ENCODE results near the gene SMURF2.

- TF ChIP-seq, protein P1, sequence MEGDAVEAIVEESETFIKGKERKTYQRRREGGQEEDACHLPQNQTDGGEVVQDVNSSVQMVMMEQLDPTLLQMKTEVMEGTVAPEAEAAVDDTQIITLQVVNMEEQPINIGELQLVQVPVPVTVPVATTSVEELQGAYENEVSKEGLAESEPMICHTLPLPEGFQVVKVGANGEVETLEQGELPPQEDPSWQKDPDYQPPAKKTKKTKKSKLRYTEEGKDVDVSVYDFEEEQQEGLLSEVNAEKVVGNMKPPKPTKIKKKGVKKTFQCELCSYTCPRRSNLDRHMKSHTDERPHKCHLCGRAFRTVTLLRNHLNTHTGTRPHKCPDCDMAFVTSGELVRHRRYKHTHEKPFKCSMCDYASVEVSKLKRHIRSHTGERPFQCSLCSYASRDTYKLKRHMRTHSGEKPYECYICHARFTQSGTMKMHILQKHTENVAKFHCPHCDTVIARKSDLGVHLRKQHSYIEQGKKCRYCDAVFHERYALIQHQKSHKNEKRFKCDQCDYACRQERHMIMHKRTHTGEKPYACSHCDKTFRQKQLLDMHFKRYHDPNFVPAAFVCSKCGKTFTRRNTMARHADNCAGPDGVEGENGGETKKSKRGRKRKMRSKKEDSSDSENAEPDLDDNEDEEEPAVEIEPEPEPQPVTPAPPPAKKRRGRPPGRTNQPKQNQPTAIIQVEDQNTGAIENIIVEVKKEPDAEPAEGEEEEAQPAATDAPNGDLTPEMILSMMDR (IDR thresholded peaks at IDR 0.05 in 2 of 3, conservative IDR thresholded peaks at IDR 0.05 in 1 of 3; ENCODE audit: control insufficient read depth in 2 of 3, extremely low read depth in 1 of 3, insufficient read depth in 1 of 3, low read depth in 3 of 3, low read length in 3 of 3), result no peak
- TF ChIP-seq CHD4 (IDR thresholded peaks at IDR 0.05) (no peak), CBX5 (IDR thresholded peaks at IDR 0.05; ENCODE audit: low read depth) (no peak), HCFC1 (IDR thresholded peaks at IDR 0.05; ENCODE audit: low read length) (no peak), TAF1 (IDR thresholded peaks at IDR 0.05; ENCODE audit: borderline replicate concordance, low read depth, low read length) (no peak), RFX5 (IDR thresholded peaks at IDR 0.05; ENCODE audit: low read depth, low read length) (no peak), JUND (IDR thresholded peaks at IDR 0.05; ENCODE audit: low read depth, low read length) (no peak), CBX3 (IDR thresholded peaks at IDR 0.05; ENCODE audit: borderline replicate concordance, low read depth) (no peak)
- TF ChIP-seq, protein P2, sequence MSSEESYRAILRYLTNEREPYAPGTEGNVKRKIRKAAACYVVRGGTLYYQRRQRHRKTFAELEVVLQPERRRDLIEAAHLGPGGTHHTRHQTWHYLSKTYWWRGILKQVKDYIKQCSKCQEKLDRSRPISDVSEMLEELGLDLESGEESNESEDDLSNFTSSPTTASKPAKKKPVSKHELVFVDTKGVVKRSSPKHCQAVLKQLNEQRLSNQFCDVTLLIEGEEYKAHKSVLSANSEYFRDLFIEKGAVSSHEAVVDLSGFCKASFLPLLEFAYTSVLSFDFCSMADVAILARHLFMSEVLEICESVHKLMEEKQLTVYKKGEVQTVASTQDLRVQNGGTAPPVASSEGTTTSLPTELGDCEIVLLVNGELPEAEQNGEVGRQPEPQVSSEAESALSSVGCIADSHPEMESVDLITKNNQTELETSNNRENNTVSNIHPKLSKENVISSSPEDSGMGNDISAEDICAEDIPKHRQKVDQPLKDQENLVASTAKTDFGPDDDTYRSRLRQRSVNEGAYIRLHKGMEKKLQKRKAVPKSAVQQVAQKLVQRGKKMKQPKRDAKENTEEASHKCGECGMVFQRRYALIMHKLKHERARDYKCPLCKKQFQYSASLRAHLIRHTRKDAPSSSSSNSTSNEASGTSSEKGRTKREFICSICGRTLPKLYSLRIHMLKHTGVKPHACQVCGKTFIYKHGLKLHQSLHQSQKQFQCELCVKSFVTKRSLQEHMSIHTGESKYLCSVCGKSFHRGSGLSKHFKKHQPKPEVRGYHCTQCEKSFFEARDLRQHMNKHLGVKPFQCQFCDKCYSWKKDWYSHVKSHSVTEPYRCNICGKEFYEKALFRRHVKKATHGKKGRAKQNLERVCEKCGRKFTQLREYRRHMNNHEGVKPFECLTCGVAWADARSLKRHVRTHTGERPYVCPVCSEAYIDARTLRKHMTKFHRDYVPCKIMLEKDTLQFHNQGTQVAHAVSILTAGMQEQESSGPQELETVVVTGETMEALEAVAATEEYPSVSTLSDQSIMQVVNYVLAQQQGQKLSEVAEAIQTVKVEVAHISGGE (CRISPR knock-in tag; IDR thresholded peaks at IDR 0.05), result no peak
- TF ChIP-seq, protein P3, sequence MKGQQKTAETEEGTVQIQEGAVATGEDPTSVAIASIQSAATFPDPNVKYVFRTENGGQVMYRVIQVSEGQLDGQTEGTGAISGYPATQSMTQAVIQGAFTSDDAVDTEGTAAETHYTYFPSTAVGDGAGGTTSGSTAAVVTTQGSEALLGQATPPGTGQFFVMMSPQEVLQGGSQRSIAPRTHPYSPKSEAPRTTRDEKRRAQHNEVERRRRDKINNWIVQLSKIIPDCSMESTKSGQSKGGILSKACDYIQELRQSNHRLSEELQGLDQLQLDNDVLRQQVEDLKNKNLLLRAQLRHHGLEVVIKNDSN (IDR thresholded peaks at IDR 0.05; ENCODE audit: borderline replicate concordance, extremely low read length, insufficient read depth, low read depth, low read length), result no peak
- TF ChIP-seq, protein P4, sequence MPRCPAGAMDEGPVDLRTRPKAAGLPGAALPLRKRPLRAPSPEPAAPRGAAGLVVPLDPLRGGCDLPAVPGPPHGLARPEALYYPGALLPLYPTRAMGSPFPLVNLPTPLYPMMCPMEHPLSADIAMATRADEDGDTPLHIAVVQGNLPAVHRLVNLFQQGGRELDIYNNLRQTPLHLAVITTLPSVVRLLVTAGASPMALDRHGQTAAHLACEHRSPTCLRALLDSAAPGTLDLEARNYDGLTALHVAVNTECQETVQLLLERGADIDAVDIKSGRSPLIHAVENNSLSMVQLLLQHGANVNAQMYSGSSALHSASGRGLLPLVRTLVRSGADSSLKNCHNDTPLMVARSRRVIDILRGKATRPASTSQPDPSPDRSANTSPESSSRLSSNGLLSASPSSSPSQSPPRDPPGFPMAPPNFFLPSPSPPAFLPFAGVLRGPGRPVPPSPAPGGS (IDR thresholded peaks at IDR 0.05; ENCODE audit: borderline replicate concordance, insufficient read depth, low read depth, low read length, poor library complexity, severe bottlenecking), result no peak
These were observed 54.1 kb downstream of the SMURF2 start for GRCh38 chr17:64607862-64608565.
